Measurements from ENCODE around the gene PARP16. TPM values are rescaled to one million over a fixed set of nuclear protein-coding genes. Genes with fewer than 3 reads are reported as not detected.

PARP16 gene
- total and polyA plus RNA-seq, 9 of the 15 experiments (the other 6 are each of a cell fraction or from before 2014, with no cell fraction given) = 3.0 to 9.9 (median 5.8) TPM

DNA sequence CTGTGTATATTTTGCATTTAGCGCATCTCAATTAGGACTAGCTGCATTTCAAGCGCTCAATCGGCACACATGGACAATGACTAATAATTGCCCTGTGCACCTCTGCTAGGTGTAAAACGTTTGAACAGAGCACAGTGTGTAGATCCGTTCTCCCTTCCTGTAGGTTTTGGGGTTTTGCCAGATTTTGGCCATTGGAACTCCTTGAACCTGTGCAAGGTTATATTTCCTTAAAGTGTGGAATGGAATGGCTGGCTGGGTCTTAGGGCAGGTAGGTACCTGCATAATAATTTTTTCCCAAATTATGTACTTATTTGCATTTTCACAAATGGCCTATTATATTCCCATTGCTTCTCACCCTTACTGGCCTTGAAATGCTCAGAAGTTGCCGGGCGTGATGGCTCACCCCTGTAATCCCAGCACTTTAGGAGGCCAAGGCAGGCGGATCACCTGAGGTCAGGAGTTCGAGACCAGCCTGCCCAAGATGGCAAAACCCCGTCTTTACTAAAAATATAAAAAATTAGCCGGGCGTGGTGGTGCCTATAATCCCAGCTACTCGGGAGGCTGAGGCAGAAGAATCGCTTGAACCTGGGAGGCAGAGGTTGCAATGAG lies 18.6 kb upstream of the PARP16 start (continued):
- TF ChIP-seq, protein P1, sequence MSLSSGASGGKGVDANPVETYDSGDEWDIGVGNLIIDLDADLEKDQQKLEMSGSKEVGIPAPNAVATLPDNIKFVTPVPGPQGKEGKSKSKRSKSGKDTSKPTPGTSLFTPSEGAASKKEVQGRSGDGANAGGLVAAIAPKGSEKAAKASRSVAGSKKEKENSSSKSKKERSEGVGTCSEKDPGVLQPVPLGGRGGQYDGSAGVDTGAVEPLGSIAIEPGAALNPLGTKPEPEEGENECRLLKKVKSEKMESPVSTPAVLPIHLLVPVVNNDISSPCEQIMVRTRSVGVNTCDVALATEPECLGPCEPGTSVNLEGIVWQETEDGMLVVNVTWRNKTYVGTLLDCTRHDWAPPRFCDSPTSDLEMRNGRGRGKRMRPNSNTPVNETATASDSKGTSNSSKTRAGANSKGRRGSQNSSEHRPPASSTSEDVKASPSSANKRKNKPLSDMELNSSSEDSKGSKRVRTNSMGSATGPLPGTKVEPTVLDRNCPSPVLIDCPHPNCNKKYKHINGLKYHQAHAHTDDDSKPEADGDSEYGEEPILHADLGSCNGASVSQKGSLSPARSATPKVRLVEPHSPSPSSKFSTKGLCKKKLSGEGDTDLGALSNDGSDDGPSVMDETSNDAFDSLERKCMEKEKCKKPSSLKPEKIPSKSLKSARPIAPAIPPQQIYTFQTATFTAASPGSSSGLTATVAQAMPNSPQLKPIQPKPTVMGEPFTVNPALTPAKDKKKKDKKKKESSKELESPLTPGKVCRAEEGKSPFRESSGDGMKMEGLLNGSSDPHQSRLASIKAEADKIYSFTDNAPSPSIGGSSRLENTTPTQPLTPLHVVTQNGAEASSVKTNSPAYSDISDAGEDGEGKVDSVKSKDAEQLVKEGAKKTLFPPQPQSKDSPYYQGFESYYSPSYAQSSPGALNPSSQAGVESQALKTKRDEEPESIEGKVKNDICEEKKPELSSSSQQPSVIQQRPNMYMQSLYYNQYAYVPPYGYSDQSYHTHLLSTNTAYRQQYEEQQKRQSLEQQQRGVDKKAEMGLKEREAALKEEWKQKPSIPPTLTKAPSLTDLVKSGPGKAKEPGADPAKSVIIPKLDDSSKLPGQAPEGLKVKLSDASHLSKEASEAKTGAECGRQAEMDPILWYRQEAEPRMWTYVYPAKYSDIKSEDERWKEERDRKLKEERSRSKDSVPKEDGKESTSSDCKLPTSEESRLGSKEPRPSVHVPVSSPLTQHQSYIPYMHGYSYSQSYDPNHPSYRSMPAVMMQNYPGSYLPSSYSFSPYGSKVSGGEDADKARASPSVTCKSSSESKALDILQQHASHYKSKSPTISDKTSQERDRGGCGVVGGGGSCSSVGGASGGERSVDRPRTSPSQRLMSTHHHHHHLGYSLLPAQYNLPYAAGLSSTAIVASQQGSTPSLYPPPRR (CRISPR knock-in tag; IDR thresholded peaks at IDR 0.05; ENCODE audit: borderline replicate concordance) = 0 out of 2 replicates have a peak, but pooled peaks have one; percentile 20
- TF ChIP-seq TEAD2 (tag; IDR thresholded peaks at IDR 0.05) (no peak), BRF1 (IDR thresholded peaks at IDR 0.05; ENCODE audit: borderline replicate concordance, extremely low read depth, insufficient read length) (no peak), ZBTB17 (CRISPR knock-in tag; IDR thresholded peaks at IDR 0.05) (0 out of 2 replicates have a peak, but pooled peaks have one; percentile 89), ZEB2 (IDR thresholded peaks at IDR 0.05) (peak; percentile 11; the same call in 1 of the 2 replicates), ZKSCAN3 (CRISPR knock-in tag; IDR thresholded peaks at IDR 0.05) (no peak), ZNF699 (CRISPR knock-in tag; IDR thresholded peaks at IDR 0.05; ENCODE audit: insufficient replicate concordance) (no peak), RBM25 (IDR thresholded peaks at IDR 0.05; ENCODE audit: low read depth, low read length, severe bottlenecking) (no peak)
- TF ChIP-seq, protein P2, sequence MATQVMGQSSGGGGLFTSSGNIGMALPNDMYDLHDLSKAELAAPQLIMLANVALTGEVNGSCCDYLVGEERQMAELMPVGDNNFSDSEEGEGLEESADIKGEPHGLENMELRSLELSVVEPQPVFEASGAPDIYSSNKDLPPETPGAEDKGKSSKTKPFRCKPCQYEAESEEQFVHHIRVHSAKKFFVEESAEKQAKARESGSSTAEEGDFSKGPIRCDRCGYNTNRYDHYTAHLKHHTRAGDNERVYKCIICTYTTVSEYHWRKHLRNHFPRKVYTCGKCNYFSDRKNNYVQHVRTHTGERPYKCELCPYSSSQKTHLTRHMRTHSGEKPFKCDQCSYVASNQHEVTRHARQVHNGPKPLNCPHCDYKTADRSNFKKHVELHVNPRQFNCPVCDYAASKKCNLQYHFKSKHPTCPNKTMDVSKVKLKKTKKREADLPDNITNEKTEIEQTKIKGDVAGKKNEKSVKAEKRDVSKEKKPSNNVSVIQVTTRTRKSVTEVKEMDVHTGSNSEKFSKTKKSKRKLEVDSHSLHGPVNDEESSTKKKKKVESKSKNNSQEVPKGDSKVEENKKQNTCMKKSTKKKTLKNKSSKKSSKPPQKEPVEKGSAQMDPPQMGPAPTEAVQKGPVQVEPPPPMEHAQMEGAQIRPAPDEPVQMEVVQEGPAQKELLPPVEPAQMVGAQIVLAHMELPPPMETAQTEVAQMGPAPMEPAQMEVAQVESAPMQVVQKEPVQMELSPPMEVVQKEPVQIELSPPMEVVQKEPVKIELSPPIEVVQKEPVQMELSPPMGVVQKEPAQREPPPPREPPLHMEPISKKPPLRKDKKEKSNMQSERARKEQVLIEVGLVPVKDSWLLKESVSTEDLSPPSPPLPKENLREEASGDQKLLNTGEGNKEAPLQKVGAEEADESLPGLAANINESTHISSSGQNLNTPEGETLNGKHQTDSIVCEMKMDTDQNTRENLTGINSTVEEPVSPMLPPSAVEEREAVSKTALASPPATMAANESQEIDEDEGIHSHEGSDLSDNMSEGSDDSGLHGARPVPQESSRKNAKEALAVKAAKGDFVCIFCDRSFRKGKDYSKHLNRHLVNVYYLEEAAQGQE (IDR thresholded peaks at IDR 0.05; ENCODE audit: borderline replicate concordance) = no peak
- TF ChIP-seq, protein P2 (CRISPR knock-in tag; IDR thresholded peaks at IDR 0.05; ENCODE audit: low read depth) = no peak
- TF ChIP-seq, protein P3, sequence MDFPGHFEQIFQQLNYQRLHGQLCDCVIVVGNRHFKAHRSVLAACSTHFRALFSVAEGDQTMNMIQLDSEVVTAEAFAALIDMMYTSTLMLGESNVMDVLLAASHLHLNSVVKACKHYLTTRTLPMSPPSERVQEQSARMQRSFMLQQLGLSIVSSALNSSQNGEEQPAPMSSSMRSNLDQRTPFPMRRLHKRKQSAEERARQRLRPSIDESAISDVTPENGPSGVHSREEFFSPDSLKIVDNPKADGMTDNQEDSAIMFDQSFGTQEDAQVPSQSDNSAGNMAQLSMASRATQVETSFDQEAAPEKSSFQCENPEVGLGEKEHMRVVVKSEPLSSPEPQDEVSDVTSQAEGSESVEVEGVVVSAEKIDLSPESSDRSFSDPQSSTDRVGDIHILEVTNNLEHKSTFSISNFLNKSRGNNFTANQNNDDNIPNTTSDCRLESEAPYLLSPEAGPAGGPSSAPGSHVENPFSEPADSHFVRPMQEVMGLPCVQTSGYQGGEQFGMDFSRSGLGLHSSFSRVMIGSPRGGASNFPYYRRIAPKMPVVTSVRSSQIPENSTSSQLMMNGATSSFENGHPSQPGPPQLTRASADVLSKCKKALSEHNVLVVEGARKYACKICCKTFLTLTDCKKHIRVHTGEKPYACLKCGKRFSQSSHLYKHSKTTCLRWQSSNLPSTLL (IDR thresholded peaks at IDR 0.05) = no peak
- TF ChIP-seq, protein P4, sequence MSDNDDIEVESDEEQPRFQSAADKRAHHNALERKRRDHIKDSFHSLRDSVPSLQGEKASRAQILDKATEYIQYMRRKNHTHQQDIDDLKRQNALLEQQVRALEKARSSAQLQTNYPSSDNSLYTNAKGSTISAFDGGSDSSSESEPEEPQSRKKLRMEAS (CRISPR knock-in tag; IDR thresholded peaks at IDR 0.05) = peak; percentile 32; the same call in 1 of the 2 replicates

Measured in K562 (cell line).